OCI-LY3 (cell line): ENCODE measurements around the gene ANKS1B.
A peak's percentile ranks its signal among the peaks of the same experiment; 100 is the strongest.

Source experiments
- H2AFZ ChIP-seq: fragments of 200-600, 300-600 bp; shearing (Covaris generic); 2 replicates; pipeline ENCODE4 v1.6.0; 2014; ENCODE audit warnings: antibody characterized with exemption, low read depth, low read length
- H3K27ac ChIP-seq: fragments of 200-600, 300-600 bp; sonication (generic); 2 replicates; pipeline ENCODE4 v1.5.1; 2014; ENCODE audit warnings: mild to moderate bottlenecking, low read length, moderate library complexity, mixed read lengths
- H3K27me3 ChIP-seq: fragments of 200-600, 300-600 bp; sonication (generic); 2 replicates; pipeline ENCODE4 v1.6.1; 2014; ENCODE audit warnings: low read depth, low read length, mixed read lengths
- H3K36me3 ChIP-seq: fragments of 200-600, 300-600 bp; sonication (generic); replicated peaks from 2 replicates; pipeline ENCODE3; 2014; ENCODE audit warnings: low read depth, low read length, mixed read lengths
- H3K4me1 ChIP-seq: fragments of 300-600, 200-600 bp; sonication (generic); 2 replicates; pipeline ENCODE4 v1.6.1; 2014; ENCODE audit warnings: low read length, mixed read lengths
- H3K4me2 ChIP-seq: fragments of 200-600, 300-600 bp; sonication (generic); 2 replicates; pipeline ENCODE4 v1.6.1; 2014; ENCODE audit warnings: low read length, mixed read lengths
- H3K4me3 ChIP-seq: fragments of 300-600, 200-600 bp; sonication (generic); 2 replicates; pipeline ENCODE4 v1.5.1; 2014; ENCODE audit warnings: antibody characterized with exemption, mild to moderate bottlenecking, low read length, moderate library complexity
- H3K79me2 ChIP-seq: fragments of 300-600, 200-600 bp; shearing (Covaris generic); 2 replicates; pipeline ENCODE4 v1.6.1; 2014; ENCODE audit warnings: mild to moderate bottlenecking, low read length, mixed read lengths
- H3K9ac ChIP-seq: fragments of 300-600, 200-600 bp; shearing (Covaris generic); 2 replicates; pipeline ENCODE4 v1.6.0; 2014; ENCODE audit warnings: mild to moderate bottlenecking, low read length, moderate library complexity
- H3K9me3 ChIP-seq: fragments of 200-600, 300-600 bp; shearing (Covaris generic); 2 replicates; pipeline ENCODE4 v1.6.1; 2014; ENCODE audit warnings: low read length, mixed read lengths; ENCODE audit not compliant: insufficient read depth
- H4K20me1 ChIP-seq: fragments of 200-600, 300-600 bp; sonication (generic); 2 replicates; pipeline ENCODE4 v1.6.1; 2016; ENCODE audit warnings: low read length, mixed read lengths; ENCODE audit not compliant: insufficient read depth
- CTCF ChIP-seq: fragments of 200-600, 300-600 bp; sonication (generic); IDR thresholded peaks from 2 replicates; pipeline ENCODE4 v1.5.1; 2014; ENCODE audit warnings: antibody characterized with exemption, low read length, low read depth
- EZH2phosphoT487 ChIP-seq: fragments of 200-600 bp; shearing (Covaris generic); IDR thresholded peaks from 2 replicates; pipeline ENCODE4 v1.6.1; 2018; ENCODE audit warnings: antibody characterized with exemption, mixed run types, low read depth

The ANKS1B gene

GRCh38 chr12:98743362-98743953 lies 1241.3 kb downstream of the ANKS1B start:
- no peaks in the 10 kb centered on the region for H3K79me2 ChIP-seq
- H3K27ac ChIP-seq: no peak overlapping the region
- no peak overlapping the region for H3K9ac ChIP-seq
- no peaks in the 10 kb centered on the region for H3K36me3 ChIP-seq
- H3K4me3 ChIP-seq: no peak overlapping the region
- no peaks in the 10 kb centered on the region for H3K9me3 ChIP-seq
- peaks cover 12% of the 10 kb centered on the region; the same call in 1 of the 2 replicates for H3K4me1 ChIP-seq
- H3K27me3 ChIP-seq: peaks cover 9% of the 10 kb centered on the region; the same call in 1 of the 2 replicates
- TF ChIP-seq CTCF (peak; percentile 82), EZH2phosphoT487 (no peak)
- H3K4me2 ChIP-seq: no peak overlapping the region
- no peaks in the 10 kb centered on the region for H4K20me1 ChIP-seq
- H2AFZ ChIP-seq: no peak overlapping the region

GRCh38 chr12:98741556-98742265 lies 1243.0 kb downstream of the ANKS1B start:
- Histone ChIP-seq H3K4me2 (no peak overlapping the region), H3K27ac (no peak overlapping the region), H2AFZ (no peak overlapping the region), H3K27me3 (peaks cover 6% of the 10 kb centered on the region; the same call in 1 of the 2 replicates), H3K4me3 (no peak overlapping the region), H3K4me1 (peaks cover 12% of the 10 kb centered on the region; the same call in 1 of the 2 replicates), H4K20me1 (no peaks in the 10 kb centered on the region), H3K79me2 (no peaks in the 10 kb centered on the region), H3K9me3 (no peaks in the 10 kb centered on the region), H3K9ac (no peak overlapping the region), H3K36me3 (no peaks in the 10 kb centered on the region)
- TF ChIP-seq CTCF: no peak
- TF ChIP-seq EZH2phosphoT487: no peak

GRCh38 chr12:98741196-98741555 lies 1243.6 kb downstream of the ANKS1B start:
- Histone ChIP-seq H3K4me1 (peaks cover 8% of the 10 kb centered on the region; the same call in 1 of the 2 replicates), H4K20me1 (no peaks in the 10 kb centered on the region), H3K79me2 (no peaks in the 10 kb centered on the region), H3K9ac (no peak overlapping the region), H3K4me2 (no peak overlapping the region), H2AFZ (no peak overlapping the region), H3K4me3 (no peak overlapping the region), H3K27ac (no peak overlapping the region), H3K36me3 (no peaks in the 10 kb centered on the region), H3K27me3 (0 out of 2 replicates have a peak, but pooled peaks cover under 1% of the 10 kb centered on the region), H3K9me3 (no peaks in the 10 kb centered on the region)
- TF ChIP-seq EZH2phosphoT487 (no peak), CTCF (no peak)

- Histone ChIP-seq H3K79me2 (no peaks in the 10 kb centered on the region), H3K4me2 (no peak overlapping the region)
- TF ChIP-seq CTCF (no peak), EZH2phosphoT487 (no peak)
These were observed 1244.0 kb downstream of the ANKS1B start for GRCh38 chr12:98740751-98741150.

More at GRCh38 chr12:98740751-98741150, 1244.0 kb downstream of the ANKS1B start:
- Histone ChIP-seq H3K27ac (no peak overlapping the region), H3K27me3 (no peaks in the 10 kb centered on the region), H3K4me3 (no peak overlapping the region), H3K4me1 (peaks cover 5% of the 10 kb centered on the region; the same call in 1 of the 2 replicates), H2AFZ (no peak overlapping the region), H4K20me1 (no peaks in the 10 kb centered on the region), H3K9me3 (no peaks in the 10 kb centered on the region), H3K9ac (no peak overlapping the region), H3K36me3 (no peaks in the 10 kb centered on the region)
